OCI-LY7 (cell line): ENCODE measurements around the gene NHLRC4. TPM values are rescaled to one million over a fixed set of nuclear protein-coding genes. Genes with fewer than 3 reads are reported as not detected.

Experiments used
- BruUV-seq: library from RNA; stranded (reverse); fragments of 400-500 nt; replicated peaks from 2 replicates; lab custom pipeline; 2021; lab: Mats Ljungman, UMichigan
- CTCF ChIA-PET: fragments of 300-600 bp; sonication (Branson Sonifier 250); formaldehyde crosslinking; loops from one replicate; lab custom pipeline; 2022; ENCODE audit warnings: antibody characterized with exemption; ENCODE audit not compliant: unreplicated experiment; lab: Charles Lee
- POLR2A ChIA-PET: fragments of 300-600 bp; sonication (Branson Sonifier 250); formaldehyde crosslinking; loops from one replicate; lab custom pipeline; 2022; ENCODE audit warnings: antibody characterized with exemption; lab: Charles Lee
- DNase-seq: peaks from one replicate; pipeline ENCODE4 v3.0.0-alpha.2; 2015; ENCODE audit warnings: low spot score
- H2AFZ ChIP-seq: fragments of 200-600 bp; sonication (generic), shearing (Covaris generic); 2 replicates; pipeline ENCODE4 v1.6.1; 2014; ENCODE audit warnings: mild to moderate bottlenecking, antibody characterized with exemption, low read length, moderate library complexity
- H3K27ac ChIP-seq: fragments of 200-600 bp; sonication (generic); 2 replicates; pipeline ENCODE4 v1.5.1; 2014; ENCODE audit warnings: mixed run types, low read depth, mild to moderate bottlenecking, moderate library complexity, low read length, inconsistent platforms; ENCODE audit not compliant: poor library complexity, severe bottlenecking
- H3K36me3 ChIP-seq: fragments of 200-600 bp; sonication (generic); 2 replicates; pipeline ENCODE4 v1.6.1; 2014; ENCODE audit warnings: mild to moderate bottlenecking, antibody characterized with exemption, low read length, moderate library complexity, mixed read lengths; ENCODE audit not compliant: insufficient read depth
- H3K4me1 ChIP-seq: fragments of 200-600 bp; sonication (generic); 2 replicates; pipeline ENCODE4 v1.5.1; 2014; ENCODE audit warnings: mild to moderate bottlenecking, low read length; ENCODE audit not compliant: insufficient read depth, poor library complexity, severe bottlenecking
- H3K4me2 ChIP-seq: fragments of 200-600 bp; sonication (generic); 2 replicates; pipeline ENCODE4 v1.6.1; 2014; ENCODE audit warnings: mild to moderate bottlenecking, low read length
- H3K4me3 ChIP-seq: fragments of 200-600 bp; sonication (generic); 2 replicates; pipeline ENCODE4 v1.5.1; 2014; ENCODE audit warnings: mild to moderate bottlenecking, low read depth, low read length; ENCODE audit not compliant: poor library complexity, severe bottlenecking
- H3K79me2 ChIP-seq: fragments of 200-600 bp; sonication (generic); 2 replicates; pipeline ENCODE4 v1.6.1; 2016; ENCODE audit warnings: low read depth, mild to moderate bottlenecking, low read length, moderate library complexity, mixed read lengths; ENCODE audit not compliant: insufficient read depth
- H3K9me2 ChIP-seq: fragments of 200-600 bp; sonication (generic); 2 replicates; pipeline ENCODE4 v1.6.1; 2016; ENCODE audit warnings: mild to moderate bottlenecking, low read length, mixed read lengths; ENCODE audit not compliant: insufficient read depth
- H3K9me3 ChIP-seq: fragments of 200-600 bp; sonication (generic); 2 replicates; pipeline ENCODE4 v1.6.1; 2014; ENCODE audit warnings: mild to moderate bottlenecking, mixed run types, low read length, mixed read lengths
- H4K20me1 ChIP-seq: fragments of 200-600 bp; sonication (generic); 2 replicates; pipeline ENCODE4 v1.6.1; 2014; ENCODE audit warnings: mild to moderate bottlenecking, antibody characterized with exemption, low read length, moderate library complexity, mixed read lengths; ENCODE audit not compliant: insufficient read depth
- EZH2phosphoT487 ChIP-seq: fragments of 200-600 bp; sonication (generic); IDR thresholded peaks from 2 replicates; pipeline ENCODE4 v1.6.1; 2018; ENCODE audit warnings: low read depth, borderline replicate concordance, mild to moderate bottlenecking, mixed run types, antibody characterized with exemption, low read length, moderate library complexity, mixed read lengths
- intact Hi-C: fragments of 100-400 bp; cut with micrococcal nuclease; formaldehyde crosslinking; loops from one replicate; pipeline ENCODE4 v1.10.0; 2022; ENCODE audit not compliant: unreplicated experiment
- total RNA-seq, 2 experiments: library from RNA; depleted of rRNA in 1 of 2; stranded (reverse); fragments of >200 nt in 1 of 2; shearing (Covaris generic) in 1 of 2; gene quantifications; 2 replicates each; pipeline ENCODE4 v1.2.3, GENCODE V29; 2014 to 2022
- TF ChIP-seq, protein P1 (sequence below): fragments of 200-600 bp; sonication (generic); conservative IDR thresholded peaks from 2 replicates; pipeline ENCODE4 v1.5.1; 2014; ENCODE audit warnings: mild to moderate bottlenecking, antibody characterized with exemption, low read length, moderate library complexity, mixed read lengths

The NHLRC4 gene
- total RNA-seq, 2 experiments from 2014 or later, result 2.5 to 3.7 TPM

DNA sequence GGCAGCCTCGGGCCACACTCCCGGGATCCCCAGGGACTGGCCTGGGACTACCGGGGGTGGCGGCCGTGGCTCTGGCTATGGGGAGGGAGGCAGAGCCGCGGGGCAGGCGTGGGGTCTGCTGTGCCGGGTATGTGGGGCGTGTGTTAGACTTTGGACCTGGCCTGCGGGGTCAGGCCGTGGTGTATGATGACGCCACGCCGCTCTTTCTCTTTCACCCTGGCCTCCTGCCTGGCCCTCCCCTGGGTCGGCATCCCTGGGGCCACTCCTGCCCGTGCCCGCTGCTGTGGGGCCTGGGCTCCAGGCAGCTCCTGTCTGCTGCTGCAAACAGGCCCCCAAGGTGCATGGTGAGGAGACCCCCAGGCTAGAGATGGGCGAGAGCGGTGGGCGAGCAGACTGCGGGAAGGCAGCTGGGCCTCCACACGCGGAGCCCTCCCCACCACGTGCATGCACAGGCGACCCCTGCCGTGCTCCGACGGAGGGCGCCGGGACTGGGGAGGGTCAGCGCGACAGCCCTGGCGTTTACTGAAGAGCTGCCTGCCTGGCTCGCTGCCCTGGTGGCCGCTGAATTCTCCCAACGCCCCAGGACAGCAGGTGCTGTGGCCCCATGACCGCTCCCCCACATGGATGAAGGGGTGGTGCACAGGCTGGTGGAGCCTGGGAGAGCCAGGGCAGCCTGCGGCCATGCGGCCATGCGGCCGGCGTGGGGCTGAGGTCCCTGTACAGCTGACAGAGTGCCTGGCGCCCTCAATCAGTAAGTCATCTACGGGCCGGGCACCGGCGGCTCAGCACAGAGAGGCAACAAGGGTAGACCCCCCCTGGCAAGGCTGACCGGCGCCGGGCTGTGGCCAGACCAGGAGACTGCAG lies 23.3 kb upstream of the NHLRC4 start:
- Histone ChIP-seq H3K4me3 (no peak overlapping the region), H3K9me2 (no peaks in the 10 kb centered on the region), H3K9me3 (no peaks in the 10 kb centered on the region), H3K4me2 (no peak overlapping the region), H4K20me1 (no peaks in the 10 kb centered on the region), H3K27ac (no peak overlapping the region), H3K36me3 (peaks cover 34% of the 10 kb centered on the region), H3K4me1 (no peaks in the 10 kb centered on the region), H3K79me2 (peaks cover 3% of the 10 kb centered on the region; the same call in 1 of the 2 replicates), H2AFZ (no peak overlapping the region)
- ChIA-PET POLR2A (interaction anchor here (0.9 kb wide), 1 partner anchor 30 kb away, joined by 4 read pairs; no protein-coding TSS in a partner anchor), CTCF (no interaction called here)
- no peak for TF ChIP-seq EZH2phosphoT487
- TF ChIP-seq, protein P1, sequence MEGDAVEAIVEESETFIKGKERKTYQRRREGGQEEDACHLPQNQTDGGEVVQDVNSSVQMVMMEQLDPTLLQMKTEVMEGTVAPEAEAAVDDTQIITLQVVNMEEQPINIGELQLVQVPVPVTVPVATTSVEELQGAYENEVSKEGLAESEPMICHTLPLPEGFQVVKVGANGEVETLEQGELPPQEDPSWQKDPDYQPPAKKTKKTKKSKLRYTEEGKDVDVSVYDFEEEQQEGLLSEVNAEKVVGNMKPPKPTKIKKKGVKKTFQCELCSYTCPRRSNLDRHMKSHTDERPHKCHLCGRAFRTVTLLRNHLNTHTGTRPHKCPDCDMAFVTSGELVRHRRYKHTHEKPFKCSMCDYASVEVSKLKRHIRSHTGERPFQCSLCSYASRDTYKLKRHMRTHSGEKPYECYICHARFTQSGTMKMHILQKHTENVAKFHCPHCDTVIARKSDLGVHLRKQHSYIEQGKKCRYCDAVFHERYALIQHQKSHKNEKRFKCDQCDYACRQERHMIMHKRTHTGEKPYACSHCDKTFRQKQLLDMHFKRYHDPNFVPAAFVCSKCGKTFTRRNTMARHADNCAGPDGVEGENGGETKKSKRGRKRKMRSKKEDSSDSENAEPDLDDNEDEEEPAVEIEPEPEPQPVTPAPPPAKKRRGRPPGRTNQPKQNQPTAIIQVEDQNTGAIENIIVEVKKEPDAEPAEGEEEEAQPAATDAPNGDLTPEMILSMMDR, result no peak
- BruUV-seq, result no TSS peak
- DNase-seq, result no peak
- intact Hi-C loops, result no loop called here

DNA sequence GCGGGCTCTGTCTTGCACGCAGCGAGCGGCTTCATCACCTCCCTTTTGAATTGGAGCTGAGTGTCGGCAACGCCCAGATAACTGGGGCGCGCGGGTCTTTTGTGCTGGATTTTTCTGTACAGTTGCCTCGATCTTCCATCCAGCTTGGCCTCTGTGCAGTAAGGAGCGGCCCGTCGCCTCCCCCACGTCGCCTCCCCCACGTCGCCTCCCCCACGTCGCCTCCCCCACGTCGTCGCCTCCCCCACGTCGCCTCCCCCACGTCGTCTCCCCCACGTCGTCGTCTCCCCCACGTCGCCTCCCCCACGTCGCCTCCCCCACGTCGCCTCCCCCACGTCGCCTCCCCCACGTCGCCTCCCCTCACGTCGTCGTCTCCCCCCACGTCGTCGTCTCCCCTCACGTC lies 22.3 kb upstream of the NHLRC4 start:
- H3K4me1 ChIP-seq, result no peaks in the 10 kb centered on the region
- H3K4me3 ChIP-seq, result no peak overlapping the region
- no peak overlapping the region for H2AFZ ChIP-seq
- DNase-seq, result no peak
- peaks cover 42% of the 10 kb centered on the region for H3K36me3 ChIP-seq
- TF ChIP-seq EZH2phosphoT487, result no peak
- TF ChIP-seq, protein P1, result no peak
- H3K9me2 ChIP-seq, result no peaks in the 10 kb centered on the region
- no peaks in the 10 kb centered on the region for H4K20me1 ChIP-seq
- intact Hi-C loops, result no loop called here
- no peak overlapping the region for H3K27ac ChIP-seq
- ChIA-PET CTCF (no interaction called here), POLR2A (no interaction called here)
- no TSS peak for BruUV-seq
- H3K79me2 ChIP-seq, result peaks cover 3% of the 10 kb centered on the region; the same call in 1 of the 2 replicates
- no peaks in the 10 kb centered on the region for H3K9me3 ChIP-seq
- H3K4me2 ChIP-seq, result no peak overlapping the region
